Osteoblast (primary cell): ENCODE results near the gene SUGCT. TPM values are rescaled to one million over a fixed set of nuclear protein-coding genes. Genes with fewer than 3 reads are reported as not detected.
A peak's percentile ranks its signal among the peaks of the same experiment; 100 is the strongest.
"Not testable (repeated sequence)": the region's sequence is repeated elsewhere in the genome, so short reads cannot be mapped to it uniquely, and the experiment has no call there.

ENCODE experiments used
- DNase-seq: peaks from one replicate; pipeline ENCODE4 v3.0.0; 2011; ENCODE audit warnings: low spot score, mixed read lengths; ENCODE audit not compliant: insufficient read length; ENCODE audit errors: missing footprints
- H2AFZ ChIP-seq: 2 replicates; pipeline ENCODE4 v1.6.0; 2011; ENCODE audit warnings: mild to moderate bottlenecking, low read length
- H3K27ac ChIP-seq: 2 replicates; pipeline ENCODE4 v1.5.1; 2011; ENCODE audit warnings: mild to moderate bottlenecking, low read depth, low read length, moderate library complexity
- H3K27me3 ChIP-seq: 2 replicates; pipeline ENCODE4 v1.6.0; 2012; ENCODE audit warnings: mild to moderate bottlenecking, control low read depth, inconsistent platforms, low read length, moderate library complexity; ENCODE audit not compliant: insufficient read depth
- H3K36me3 ChIP-seq: 2 replicates; pipeline ENCODE4 v1.5.1; 2011; ENCODE audit warnings: mild to moderate bottlenecking, low read length, control low read depth, moderate library complexity; ENCODE audit not compliant: insufficient read depth
- H3K4me1 ChIP-seq: 2 replicates; pipeline ENCODE4 v1.5.1; 2011; ENCODE audit warnings: mild to moderate bottlenecking, low read length, control low read depth, moderate library complexity; ENCODE audit not compliant: insufficient read depth
- H3K4me2 ChIP-seq: 2 replicates; pipeline ENCODE4 v1.6.0; 2011; ENCODE audit warnings: mild to moderate bottlenecking, low read length; ENCODE audit not compliant: insufficient read depth
- H3K4me3 ChIP-seq: fragments of 200-600 bp; sonication (generic); 3 replicates; pipeline ENCODE4 v1.5.1; 2012; ENCODE audit warnings: mild to moderate bottlenecking, low read length, inconsistent platforms; ENCODE audit not compliant: insufficient read depth
- H3K79me2 ChIP-seq: 2 replicates; pipeline ENCODE4 v1.6.0; 2012; ENCODE audit warnings: mild to moderate bottlenecking, low read length, control low read depth, inconsistent platforms; ENCODE audit not compliant: insufficient read depth
- H3K9me3 ChIP-seq: 2 replicates; pipeline ENCODE4 v1.5.1; 2011; ENCODE audit warnings: low read depth, low read length, control low read depth
- H4K20me1 ChIP-seq: 2 replicates; pipeline ENCODE4 v1.6.0; 2012; ENCODE audit warnings: mild to moderate bottlenecking, low read length, control low read depth; ENCODE audit not compliant: insufficient read depth
- total RNA-seq: library from RNA; depleted of rRNA; stranded (reverse); fragments of >200 nt; gene quantifications from 2 replicates; pipeline ENCODE4 v1.2.3, GENCODE V29; 2012
- TF ChIP-seq, protein P1 (sequence below): IDR thresholded peaks from 2 replicates; pipeline ENCODE4 v1.5.1; 2011; ENCODE audit warnings: mild to moderate bottlenecking, low read depth, low read length, moderate library complexity; ENCODE audit errors: extremely low read depth

The SUGCT gene
- total RNA-seq, 1 donor, result 21.7 TPM

DNA sequence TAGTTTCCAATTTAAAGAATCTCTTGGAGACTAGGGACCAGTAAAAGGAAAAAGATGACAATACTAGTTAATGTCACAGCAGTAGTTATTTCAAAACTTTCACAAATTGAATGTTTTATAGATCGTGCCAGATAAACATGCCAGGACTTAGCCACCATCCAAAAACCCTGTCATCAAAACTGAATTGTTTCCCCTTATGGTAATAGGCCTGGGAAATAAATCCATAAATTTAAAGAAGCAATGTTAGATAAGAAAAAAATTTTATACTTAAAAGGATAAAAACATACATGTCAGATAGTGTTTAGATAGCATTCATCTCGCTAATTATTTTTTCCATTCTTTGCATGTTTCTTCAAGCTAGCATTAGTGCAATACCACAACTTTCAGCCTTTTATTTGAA, 71.2 kb downstream of the SUGCT start:
- peak; percentile 13 for DNase-seq
- H4K20me1 ChIP-seq, result no peaks in the 10 kb centered on the region
- TF ChIP-seq, protein P1, sequence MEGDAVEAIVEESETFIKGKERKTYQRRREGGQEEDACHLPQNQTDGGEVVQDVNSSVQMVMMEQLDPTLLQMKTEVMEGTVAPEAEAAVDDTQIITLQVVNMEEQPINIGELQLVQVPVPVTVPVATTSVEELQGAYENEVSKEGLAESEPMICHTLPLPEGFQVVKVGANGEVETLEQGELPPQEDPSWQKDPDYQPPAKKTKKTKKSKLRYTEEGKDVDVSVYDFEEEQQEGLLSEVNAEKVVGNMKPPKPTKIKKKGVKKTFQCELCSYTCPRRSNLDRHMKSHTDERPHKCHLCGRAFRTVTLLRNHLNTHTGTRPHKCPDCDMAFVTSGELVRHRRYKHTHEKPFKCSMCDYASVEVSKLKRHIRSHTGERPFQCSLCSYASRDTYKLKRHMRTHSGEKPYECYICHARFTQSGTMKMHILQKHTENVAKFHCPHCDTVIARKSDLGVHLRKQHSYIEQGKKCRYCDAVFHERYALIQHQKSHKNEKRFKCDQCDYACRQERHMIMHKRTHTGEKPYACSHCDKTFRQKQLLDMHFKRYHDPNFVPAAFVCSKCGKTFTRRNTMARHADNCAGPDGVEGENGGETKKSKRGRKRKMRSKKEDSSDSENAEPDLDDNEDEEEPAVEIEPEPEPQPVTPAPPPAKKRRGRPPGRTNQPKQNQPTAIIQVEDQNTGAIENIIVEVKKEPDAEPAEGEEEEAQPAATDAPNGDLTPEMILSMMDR, result no peak
- no peaks in the 10 kb centered on the region for H3K36me3 ChIP-seq
- no peaks in the 10 kb centered on the region for H3K9me3 ChIP-seq
- H3K4me2 ChIP-seq, result no peak overlapping the region
- H3K27me3 ChIP-seq, result no peaks in the 10 kb centered on the region
- peaks cover 5% of the 10 kb centered on the region for H3K4me1 ChIP-seq
- H3K79me2 ChIP-seq, result no peaks in the 10 kb centered on the region
- no peak overlapping the region for H3K4me3 ChIP-seq
- no peak overlapping the region for H2AFZ ChIP-seq
- H3K27ac ChIP-seq, result no peak overlapping the region

DNA sequence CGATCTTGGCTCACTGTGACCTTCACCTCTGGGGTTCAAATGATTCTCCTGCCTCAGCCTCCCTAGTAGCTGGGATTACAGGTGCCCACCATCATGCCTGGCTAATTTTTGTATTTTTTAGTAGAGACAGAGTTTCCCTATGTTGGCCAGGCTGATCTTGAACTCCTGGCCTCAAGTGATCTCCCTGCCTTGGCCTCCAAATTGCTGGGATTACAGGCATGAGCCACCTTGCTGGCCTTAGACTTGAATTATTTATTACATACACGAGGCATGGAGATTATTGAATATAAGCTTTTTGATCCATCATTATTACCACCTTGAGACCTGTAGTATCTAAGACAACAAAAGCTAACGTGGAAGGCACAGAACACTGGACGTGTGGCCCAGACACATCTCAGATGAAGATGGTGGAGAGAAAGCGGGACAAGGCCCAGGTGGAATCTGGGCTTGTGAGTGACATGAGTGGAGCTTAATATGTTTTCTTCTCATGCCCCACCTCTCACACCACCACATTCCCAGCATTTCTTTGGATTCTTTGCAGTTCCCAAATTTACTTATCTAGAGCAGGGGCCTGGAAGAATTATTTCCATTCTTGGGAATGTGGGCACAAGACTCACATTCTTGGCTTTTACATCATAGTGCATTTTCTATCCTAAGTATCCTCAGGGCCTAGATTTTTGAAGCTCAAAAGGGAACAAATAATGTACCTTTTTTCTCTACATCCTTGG, 76.6 kb downstream of the SUGCT start:
- Histone ChIP-seq H3K27ac (peak overlapping the region; percentile 13), H3K36me3 (no peaks in the 10 kb centered on the region), H3K4me1 (no peaks in the 10 kb centered on the region), H3K79me2 (no peaks in the 10 kb centered on the region), H3K4me3 (no peak overlapping the region), H3K4me2 (no peak overlapping the region), H2AFZ (no peak overlapping the region), H4K20me1 (no peaks in the 10 kb centered on the region), H3K27me3 (no peaks in the 10 kb centered on the region), H3K9me3 (no peaks in the 10 kb centered on the region)
- peak; percentile 35 for DNase-seq
- TF ChIP-seq, protein P1, result no peak

GRCh38 chr7:40213291-40213690, 78.5 kb downstream of the SUGCT start:
- Histone ChIP-seq H3K79me2 (no peaks in the 10 kb centered on the region), H3K4me1 (no peaks in the 10 kb centered on the region), H2AFZ (no peak overlapping the region), H3K27ac (no peak overlapping the region), H3K4me3 (no peak overlapping the region), H3K36me3 (no peaks in the 10 kb centered on the region), H3K4me2 (no peak overlapping the region), H4K20me1 (no peaks in the 10 kb centered on the region), H3K9me3 (no peaks in the 10 kb centered on the region), H3K27me3 (no peaks in the 10 kb centered on the region)
- TF ChIP-seq, protein P1, result no peak
- no peak for DNase-seq

GRCh38 chr7:40213856-40214255, 79.1 kb downstream of the SUGCT start:
- no peak for DNase-seq
- TF ChIP-seq, protein P1, result no peak

DNA sequence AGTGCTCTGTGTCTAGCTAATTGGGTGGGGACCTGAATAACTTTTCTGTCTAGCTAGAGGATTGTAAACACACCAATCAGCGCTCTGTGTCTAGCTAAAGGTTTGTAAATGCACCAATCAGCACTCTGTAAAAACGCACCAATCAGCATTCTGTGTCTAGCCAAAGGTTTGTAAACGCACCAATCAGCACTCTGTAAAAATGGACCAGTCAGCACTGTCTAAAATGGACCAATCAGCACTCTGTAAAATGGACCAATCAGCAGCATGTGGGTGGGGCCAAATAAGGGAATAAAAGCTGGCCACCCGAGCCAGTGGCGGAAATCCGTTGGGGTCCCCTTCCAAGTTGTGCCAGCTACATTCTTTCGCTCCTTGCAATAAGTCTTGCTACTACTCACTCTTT, 83.8 kb downstream of the SUGCT start:
- not testable (repeated sequence) for H4K20me1 ChIP-seq, H2AFZ ChIP-seq, H3K36me3 ChIP-seq, H3K27ac ChIP-seq, H3K9me3 ChIP-seq, H3K4me3 ChIP-seq, H3K27me3 ChIP-seq, H3K4me2 ChIP-seq, DNase-seq, H3K79me2 ChIP-seq
- H3K4me1 ChIP-seq, result peaks cover 40% of the 10 kb centered on the region

More at GRCh38 chr7:40213856-40214255, 79.1 kb downstream of the SUGCT start:
- Histone ChIP-seq H4K20me1 (no peaks in the 10 kb centered on the region), H3K36me3 (no peaks in the 10 kb centered on the region), H3K4me3 (no peak overlapping the region), H3K27ac (no peak overlapping the region), H2AFZ (no peak overlapping the region), H3K27me3 (no peaks in the 10 kb centered on the region), H3K79me2 (no peaks in the 10 kb centered on the region), H3K4me1 (no peaks in the 10 kb centered on the region), H3K9me3 (no peaks in the 10 kb centered on the region), H3K4me2 (no peak overlapping the region)
